ENCODE results near the gene BRINP2.

The BRINP2 gene

DNA sequence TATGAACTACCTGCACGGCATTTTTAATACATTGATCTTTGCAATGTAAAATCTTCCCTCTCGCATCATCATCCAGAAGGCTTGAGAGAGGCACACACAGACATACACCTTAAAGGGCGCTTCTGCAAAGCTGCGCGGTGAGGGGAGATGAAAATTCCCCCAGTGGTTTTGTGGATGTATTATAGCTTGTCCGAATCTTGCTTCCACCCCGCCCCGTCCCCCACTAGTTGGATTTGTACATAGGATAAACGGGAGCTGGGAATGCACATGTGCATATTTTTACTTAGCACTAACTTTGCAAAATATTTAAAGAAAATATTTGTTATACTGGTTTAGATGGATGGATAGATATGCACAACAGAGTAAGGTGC lies 5.7 kb upstream of the BRINP2 start:
- no peak for DNase-seq

GRCh38 chr1:177171536-177172123 lies 872 bp downstream of the BRINP2 start:
- DNase-seq: no peak

- DNase-seq: no peak
Measured at GRCh38 chr1:177172272-177172671, 1.5 kb downstream of the BRINP2 start.

DNA sequence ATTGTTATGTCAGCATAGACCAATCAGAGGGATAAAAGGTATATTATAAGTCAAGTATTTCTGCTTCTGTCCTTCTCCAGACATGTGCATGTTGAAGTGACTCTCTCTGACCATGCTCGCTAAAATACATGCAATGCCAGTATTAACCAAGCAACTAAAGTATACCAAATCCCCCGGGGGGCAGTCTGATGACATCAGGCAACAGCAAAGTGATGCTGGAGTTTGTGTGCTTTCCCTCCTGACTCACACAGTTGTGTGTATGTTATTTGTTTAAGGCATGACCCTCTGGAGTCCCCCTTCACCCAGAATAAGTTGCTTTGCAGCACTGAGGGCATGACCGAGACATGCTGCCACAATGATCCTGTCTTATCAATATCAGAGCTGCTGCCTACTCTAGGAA lies 2.1 kb downstream of the BRINP2 start:
- DNase-seq: no peak

- DNase-seq: no peak
Measured at GRCh38 chr1:177173976-177174375, 3.2 kb downstream of the BRINP2 start.

DNA sequence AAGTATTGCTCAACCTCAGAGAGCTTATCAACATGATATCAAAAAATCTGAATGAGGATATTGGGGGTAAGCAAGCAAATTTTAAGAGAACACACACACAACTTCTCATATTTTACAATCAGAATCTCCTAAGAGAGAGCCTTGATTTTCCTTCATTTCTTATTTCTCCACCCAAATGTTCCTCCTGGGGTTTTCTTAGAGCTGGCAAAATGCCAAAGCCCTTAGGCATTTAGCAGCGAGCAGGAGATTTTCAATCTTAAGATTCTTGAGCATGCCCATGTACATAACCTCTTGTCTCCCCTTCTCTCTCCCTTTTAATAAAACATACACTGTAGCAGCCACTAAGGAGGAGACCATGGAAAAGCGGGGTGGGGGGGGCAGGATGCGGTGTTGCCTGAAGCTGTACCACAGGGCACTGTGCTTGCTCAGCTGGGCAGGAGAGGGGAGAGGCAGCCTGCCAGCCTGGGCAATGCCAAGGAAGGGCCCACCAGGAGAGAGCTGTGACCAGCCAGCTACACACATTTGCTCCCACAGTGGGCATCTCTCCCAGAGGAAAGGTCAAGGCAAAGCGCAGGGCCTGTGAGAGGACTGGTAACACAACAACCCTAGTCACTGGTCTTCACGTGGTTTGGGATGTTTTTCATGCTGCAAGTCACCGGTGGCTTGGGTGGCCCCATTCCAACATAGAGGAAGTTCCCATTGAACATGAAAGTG lies 4.3 kb downstream of the BRINP2 start:
- no peak for DNase-seq

- DNase-seq: no peak
Measured at GRCh38 chr1:177181280-177181630, 10.5 kb downstream of the BRINP2 start.

DNA sequence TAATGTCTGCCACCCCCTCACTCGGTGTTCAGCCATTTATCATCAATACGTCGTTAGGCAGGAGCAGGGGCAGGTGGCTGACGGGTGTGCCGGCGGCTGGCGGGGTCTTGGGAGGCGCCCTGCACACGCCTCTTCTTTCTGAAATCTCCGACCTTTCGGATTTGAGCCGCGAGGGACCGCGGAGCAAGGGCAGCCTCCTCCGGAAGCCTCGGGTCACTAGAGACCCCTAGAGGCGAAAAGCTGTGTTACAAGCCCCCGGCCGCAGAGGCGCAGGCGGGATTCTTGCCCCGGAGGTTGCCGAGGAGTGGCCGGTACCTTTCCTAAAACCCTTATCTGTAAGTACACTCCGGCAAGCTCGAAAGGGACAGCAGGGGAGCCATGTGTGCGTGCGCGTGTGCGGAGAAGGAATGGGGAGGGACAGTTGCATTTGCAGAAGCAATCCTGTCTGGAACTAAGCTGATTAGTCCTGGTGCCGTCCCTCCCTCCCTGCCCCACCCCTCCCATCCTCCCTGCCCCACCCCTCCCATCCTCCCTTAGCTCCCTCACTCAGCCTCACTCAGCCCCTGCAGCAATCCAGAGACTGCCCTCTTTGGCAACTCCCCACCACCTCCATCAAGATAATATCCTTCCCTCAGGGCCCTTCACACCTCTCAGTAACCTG lies 11.0 kb downstream of the BRINP2 start:
- DNase-seq: peak; percentile 67

DNA sequence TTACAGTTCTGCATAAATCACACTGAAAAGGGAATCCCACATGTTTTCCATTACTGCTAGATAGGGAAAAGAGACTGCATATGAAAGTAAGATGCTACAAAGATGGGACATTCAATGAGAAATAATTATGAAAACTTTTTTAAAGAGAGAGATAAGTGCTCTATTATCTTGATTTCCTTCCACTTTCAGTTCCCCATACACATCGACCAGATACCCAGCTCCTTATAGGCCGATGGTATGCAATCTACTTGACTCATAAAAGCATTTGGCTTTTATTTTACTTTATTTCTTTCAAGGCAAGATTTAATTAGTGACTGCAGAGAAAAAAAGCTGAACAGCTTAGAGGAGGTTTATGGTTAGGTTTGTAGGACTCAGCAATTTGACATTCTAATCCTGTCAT lies 13.1 kb downstream of the BRINP2 start:
- no peak for DNase-seq

DNA sequence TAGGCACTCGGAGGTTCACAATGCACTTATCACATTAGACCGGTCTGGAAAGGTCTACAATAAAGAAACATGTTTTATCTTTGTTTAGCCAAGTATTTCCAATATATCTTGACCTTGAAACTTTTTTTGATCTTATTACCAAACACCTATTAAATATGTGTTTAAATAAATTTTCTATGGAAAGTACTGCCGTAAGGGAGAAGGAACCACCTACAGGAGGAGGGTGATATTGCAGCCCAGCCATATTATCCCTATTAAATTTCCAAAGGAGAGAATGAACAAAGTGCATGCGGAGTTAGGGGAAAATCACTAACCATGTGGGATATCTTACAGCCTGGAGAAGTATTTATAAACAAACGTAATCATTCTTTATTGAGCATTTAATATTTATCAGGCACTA lies 14.5 kb downstream of the BRINP2 start:
- no peak for DNase-seq

- no peak for DNase-seq
Measured at GRCh38 chr1:177186639-177187038, 15.9 kb downstream of the BRINP2 start.

DNA sequence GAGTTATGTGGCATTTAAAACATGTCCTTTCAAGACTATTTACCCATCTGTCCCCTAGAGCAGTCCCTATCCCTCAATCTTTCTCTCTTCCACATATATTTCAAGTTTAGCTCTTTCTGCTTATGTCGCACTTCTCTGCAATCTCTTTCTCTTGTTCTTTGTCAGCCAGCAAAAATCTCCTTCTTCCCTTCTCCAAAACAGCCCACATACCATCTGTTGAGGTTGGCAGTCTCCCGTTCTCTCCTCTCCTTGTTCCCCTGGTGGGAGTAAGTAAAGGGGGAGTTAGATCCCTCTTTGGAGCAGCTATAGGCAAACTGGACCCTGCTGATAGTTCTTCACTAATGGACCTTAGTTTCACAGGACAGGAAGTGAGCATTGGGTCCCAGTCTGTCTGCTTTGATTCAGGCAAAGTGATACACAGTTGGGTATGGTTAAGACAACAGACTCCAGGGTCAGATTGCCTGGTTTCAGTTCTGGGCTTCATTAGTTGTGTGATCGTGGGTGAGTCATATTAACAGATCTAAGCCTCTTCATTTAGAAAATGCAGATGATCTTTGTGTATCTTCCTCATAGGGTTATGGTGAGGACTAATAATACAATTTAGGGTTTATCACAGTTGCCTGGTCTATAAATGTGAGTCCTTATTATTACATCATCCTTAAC lies 19.7 kb downstream of the BRINP2 start:
- no peak for DNase-seq

GRCh38 chr1:177198243-177198642 lies 27.5 kb downstream of the BRINP2 start:
- no peak for DNase-seq

- DNase-seq: no peak
Measured at GRCh38 chr1:177200290-177200689, 29.5 kb downstream of the BRINP2 start.

- no peak for DNase-seq
Measured at GRCh38 chr1:177206831-177207355, 36.1 kb downstream of the BRINP2 start.

- no peak for DNase-seq
Measured at GRCh38 chr1:177208920-177209319, 38.2 kb downstream of the BRINP2 start.

- DNase-seq: no peak
Measured at GRCh38 chr1:177209357-177209756, 38.6 kb downstream of the BRINP2 start.

DNA sequence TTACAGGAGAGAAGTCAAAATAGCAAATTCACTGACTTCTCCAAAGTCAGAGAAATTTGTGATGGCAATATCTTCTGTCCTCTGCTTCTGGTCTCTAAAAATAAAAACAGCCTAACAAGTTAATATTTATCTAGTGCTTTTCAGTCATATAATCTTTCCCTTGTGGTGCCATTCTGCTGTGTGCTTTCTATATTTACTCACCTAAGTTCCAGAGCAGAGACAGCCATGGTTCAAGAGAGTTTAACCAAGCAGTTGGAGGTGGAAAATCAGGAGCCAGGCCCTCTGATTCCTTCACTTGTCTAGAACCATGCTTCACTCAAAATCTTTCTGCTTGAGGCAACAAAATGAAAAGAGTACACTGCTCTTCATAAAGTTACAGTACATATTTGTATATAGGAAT lies 39.3 kb downstream of the BRINP2 start:
- DNase-seq: no peak

DNA sequence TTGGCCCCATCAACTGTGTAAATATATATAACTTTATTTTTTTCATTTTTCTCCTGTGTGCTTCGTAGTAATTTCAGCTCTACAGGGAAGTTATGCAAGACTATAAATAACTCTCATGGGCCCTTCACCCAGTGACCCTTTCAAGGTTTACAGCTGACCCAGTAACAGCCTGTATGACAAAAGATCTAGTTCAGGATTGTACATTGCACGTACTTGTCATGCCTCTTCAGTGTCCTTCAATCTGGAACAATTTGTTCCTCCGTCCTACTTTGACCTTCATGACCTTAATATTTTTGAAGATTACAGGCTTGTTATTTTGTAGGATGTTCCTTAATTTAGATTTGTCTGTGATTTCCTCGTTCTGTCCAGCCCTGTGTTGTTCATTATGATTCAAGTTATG lies 40.5 kb downstream of the BRINP2 start:
- no peak for DNase-seq

DNA sequence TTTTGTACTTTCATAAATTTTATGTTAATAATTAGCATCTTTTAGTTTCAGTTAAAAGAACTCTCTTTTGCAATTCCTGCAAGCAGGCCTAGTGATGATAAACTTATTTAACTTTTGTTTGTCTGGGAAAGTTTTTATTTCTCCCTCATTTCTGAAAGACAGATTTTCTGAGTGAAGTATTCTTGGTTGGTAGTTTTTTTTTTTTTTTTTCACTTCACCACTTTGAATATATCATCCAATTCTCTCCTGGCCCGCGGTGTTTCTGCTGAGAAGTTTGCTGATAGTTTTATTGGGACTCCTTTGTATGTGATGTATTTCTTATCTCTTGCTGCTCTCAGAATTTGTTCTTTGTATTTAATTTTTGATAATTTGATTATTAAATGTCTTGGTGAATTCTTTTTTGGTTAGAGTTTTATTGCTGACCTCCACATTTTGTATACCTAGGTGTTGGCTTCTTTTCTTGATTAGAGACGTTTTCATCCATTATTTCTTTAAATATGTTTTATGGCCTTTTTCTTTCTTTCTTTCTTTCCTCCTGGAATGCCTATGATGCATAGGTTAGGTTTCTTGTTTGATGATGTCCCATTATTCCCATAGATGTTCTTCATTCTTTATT lies 45.9 kb downstream of the BRINP2 start:
- no peak for DNase-seq

- DNase-seq: no peak
Measured at GRCh38 chr1:177219554-177220458, 49.0 kb downstream of the BRINP2 start.

- DNase-seq: no peak
Measured at GRCh38 chr1:177223359-177223758, 52.6 kb downstream of the BRINP2 start.
